ENCODE data around the gene KBTBD12. TPM values are rescaled to one million over a fixed set of nuclear protein-coding genes. Genes with fewer than 3 reads are reported as not detected.

Gene KBTBD12
- total RNA-seq, 1 experiment from 2014 or later = not detected

- DNase-seq (ENCODE audit: low read depth) = peak; percentile 19
Measured at GRCh38 chr3:127953091-127954035, 38.3 kb downstream of the KBTBD12 start.

DNA sequence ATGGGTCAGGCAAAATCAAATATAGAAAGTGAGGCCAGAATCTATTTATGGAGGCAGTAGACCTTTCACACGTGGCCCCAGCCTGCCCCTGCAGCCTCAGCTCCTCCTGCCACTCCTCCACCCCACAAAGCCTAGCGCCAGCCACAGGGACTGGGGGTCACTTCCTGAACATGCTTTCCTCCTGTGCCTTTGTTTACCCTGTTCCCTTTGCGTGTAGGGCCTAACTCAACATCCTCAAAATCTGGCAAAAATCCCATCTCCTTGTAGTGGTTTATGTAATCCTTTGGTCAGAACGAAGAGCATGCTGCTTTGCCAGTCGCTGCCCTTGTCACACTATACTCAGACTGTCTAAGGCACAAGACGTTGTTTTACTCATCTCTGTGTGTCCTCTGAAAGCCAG is 39.6 kb downstream of the KBTBD12 start:
- DNase-seq (ENCODE audit: low read depth) = no peak

DNA sequence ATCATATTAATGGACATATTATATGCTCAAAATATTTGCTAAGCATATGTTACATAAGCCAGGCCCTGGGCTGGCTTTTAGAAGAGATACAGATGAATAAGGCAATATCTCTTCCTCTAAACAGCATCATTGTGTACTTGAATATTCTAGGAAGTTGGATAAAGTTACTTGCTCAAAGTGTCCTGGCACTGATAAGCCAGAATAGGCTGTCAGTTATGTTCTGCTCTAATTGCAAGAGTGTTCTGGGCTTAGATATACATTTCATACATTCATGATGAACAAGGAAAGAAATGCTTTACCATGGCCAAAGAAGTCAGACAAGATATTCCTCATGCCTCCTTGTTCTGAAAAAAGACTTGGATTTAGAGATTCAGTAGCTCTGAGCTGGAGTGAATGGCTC is 40.7 kb downstream of the KBTBD12 start:
- no peak for DNase-seq (ENCODE audit: low read depth)

- no peak for DNase-seq (ENCODE audit: low read depth)
Measured at GRCh38 chr3:127959041-127959440, 44.0 kb downstream of the KBTBD12 start.

DNA sequence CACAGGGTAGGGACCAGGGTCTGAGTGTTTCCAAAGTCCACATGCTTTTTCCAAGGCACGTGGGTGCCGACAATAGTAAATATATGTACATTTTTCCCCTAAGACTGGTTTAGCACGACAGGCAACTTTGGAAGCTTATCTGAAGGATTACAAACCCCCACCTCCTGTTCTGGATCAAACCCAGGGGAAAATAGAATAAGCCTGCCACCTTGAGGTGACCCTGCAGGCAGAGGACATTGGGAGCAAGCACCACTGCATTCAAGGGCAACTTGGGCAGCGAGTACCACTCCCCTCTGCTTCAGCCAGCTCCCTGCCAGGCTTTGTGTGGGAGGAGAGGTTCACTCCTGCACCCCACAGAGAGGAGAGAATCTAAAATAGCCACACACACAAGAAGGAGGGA is 44.8 kb downstream of the KBTBD12 start:
- peak; percentile 54 for DNase-seq (ENCODE audit: low read depth)

DNA sequence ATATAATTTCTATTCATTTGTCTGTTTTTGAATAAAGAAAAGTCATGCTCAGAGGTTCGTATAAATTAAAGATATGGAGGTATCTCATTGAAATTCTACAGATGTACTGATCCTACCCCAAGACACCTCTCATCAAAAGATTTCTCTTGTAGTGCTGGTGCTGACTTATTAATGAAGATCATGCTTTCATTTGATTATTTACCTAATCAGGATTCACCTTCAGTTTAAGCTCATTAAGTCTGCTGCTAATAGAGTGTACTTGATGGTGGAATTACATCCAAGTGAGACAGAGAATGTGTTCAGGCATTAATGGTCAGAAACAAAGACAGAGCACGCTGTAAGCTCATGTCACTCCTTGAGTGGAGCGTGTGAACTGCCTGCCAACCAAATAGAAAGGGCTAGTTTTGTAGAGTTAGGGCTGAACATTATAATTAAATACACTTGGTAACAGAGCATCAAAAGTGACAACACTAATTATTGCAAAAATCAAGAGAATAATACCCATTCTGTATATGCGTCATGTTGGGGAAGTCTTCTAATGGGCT is 45.5 kb downstream of the KBTBD12 start:
- DNase-seq (ENCODE audit: low read depth) = no peak

DNA sequence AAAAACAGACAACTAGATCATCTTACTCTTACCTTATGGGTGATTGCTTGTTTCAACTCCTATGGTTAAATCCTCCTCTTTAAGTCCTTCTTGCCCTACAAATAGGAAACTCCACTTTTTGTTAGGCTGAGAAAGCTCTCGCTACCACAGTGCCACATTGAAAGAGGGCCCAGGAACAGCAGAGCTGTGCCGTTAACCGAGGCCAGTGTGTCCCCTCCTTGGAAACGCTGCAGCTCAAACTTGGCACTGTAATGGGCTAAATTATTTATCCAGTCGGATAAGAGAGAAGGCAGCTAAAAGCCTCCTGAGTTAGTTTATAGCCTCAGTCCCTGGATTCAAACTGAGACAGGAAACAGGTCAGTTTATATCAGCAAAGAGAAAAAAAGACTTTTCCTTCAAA is 46.1 kb downstream of the KBTBD12 start:
- no peak for DNase-seq (ENCODE audit: low read depth)

DNA sequence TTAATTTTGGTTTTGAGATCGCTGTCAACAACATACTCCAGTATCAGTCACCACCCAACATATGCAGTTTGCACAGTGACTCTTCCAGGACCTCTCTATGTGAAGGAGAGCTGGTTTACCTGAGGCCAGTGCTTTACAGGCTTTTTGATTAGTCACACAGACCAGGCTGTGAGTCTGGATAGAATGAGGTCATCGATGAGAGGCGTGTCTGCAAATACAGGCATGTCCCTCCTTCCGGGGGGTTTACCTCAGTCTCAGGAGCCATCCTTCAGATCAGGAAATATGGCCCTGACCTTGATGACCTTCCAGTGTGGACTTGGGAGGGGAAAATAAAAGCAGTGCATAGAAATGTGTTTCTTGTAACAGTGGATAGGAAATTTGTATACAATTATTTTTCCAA is 46.9 kb downstream of the KBTBD12 start:
- peak; percentile 81 for DNase-seq (ENCODE audit: low read depth)

DNA sequence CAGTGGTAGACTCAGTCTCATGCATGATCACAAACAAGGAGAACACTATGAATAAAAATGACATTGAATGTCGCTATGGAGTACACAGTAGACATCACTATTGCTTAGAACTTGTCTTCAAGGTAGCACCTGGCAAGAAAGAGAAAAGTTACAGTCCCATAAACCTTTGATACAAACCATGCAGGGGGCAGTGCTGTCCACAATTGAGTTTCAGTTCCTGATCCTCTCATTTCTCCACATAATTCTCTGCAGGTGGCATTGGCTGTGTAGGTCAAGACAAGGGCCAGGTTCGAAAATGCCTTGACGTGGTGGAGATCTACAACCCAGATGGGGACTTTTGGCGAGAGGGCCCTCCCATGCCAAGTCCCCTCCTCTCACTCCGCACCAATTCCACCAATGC is 47.9 kb downstream of the KBTBD12 start:
- DNase-seq (ENCODE audit: low read depth) = no peak

GRCh38 chr3:127964053-127964452 is 49.0 kb downstream of the KBTBD12 start:
- no peak for DNase-seq (ENCODE audit: low read depth)

- DNase-seq (ENCODE audit: low read depth) = no peak
Measured at GRCh38 chr3:127964816-127965215, 49.8 kb downstream of the KBTBD12 start.

- no peak for DNase-seq (ENCODE audit: low read depth)
Measured at GRCh38 chr3:127967316-127967715, 52.3 kb downstream of the KBTBD12 start.

DNA sequence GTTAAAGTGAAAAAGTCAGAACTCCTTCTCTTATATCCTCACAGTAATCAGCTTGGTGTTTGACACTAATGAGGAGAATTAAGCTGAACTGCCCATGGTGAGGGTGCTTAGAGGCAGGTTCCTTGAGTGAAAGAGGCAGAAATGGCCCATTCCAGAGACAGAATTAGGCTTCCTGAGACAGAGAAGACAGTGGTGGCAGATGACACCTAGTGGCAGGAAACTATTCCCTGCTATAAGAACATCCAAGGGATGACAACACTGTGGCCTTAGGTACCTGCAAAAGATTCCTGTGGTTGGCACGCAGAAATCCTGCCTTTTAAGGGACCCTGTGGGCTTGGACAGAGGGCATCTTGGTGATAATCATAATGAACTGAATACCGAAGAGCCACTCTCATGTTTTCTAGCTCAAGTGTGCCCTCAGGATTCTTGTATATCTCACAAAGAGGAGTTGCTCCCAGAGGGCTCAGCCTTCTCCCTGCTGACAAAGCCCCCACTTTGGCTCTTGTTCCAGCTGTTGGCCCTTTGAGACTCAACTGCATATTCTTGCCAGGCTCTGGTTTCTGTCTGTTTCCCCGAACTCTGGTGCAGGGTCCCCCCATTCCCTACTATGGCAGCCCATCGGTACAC is 56.0 kb downstream of the KBTBD12 start:
- DNase-seq (ENCODE audit: low read depth) = peak; percentile 57

DNA sequence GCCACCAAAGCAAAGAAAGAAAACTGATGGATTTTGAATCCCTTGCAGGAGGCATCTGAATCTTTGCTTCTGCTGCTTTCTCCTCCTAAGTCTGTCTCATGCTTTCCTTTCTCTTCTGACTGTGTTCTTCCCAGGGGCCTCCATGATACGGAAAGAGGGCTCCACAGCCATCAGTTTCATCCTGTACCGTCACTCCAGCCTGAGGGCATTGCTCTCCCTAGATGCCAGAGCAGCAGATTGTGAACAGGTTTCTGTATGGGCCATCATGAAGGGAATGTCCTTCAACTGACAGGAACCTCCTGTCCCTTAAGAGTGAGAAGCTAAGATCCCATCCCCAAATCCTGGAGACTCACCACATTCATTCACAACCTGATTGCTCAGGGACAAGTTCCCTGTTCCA is 59.2 kb downstream of the KBTBD12 start:
- DNase-seq (ENCODE audit: low read depth) = no peak

DNA sequence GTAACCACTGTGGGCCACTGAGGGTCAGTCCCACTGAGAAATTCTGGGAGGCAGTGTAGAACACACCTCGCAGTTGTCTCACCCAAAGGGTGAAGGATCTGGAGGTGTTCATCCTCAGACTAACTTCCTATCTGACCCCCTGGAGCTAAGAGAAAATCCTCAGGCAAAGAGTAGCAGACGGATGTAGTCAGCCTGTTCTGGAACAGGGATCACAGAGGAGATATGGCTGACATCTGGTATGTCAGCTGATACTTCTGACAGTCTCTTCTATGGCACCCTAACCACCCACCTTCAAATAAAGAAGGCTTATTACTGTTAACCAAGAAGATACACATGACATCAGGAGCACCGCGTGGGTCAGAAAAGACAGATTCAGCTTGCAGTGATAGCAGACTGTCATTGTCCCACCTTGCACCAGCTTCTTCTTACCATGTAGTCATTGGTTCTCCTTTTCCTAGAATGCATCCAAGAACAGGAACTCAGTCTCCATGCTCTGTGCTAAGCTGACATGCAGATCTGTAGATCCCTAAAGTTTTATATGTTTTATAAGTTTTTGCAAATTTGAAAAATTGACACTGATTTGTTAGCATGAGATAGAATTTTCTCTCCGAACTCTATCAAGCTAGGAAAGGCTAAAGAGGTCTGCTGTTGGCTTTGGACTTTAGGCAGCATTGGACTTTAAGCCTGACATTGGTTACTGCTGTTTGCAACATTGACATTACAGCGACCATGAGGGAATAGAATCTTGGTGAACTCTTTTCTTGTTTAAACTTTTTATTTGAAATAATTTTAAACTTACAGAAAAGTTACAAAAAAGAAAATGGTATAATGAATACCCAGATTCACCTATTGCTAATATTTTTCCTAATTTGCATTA is 60.4 kb downstream of the KBTBD12 start:
- no peak for DNase-seq (ENCODE audit: low read depth)

GRCh38 chr3:127978636-127979035 is 63.6 kb downstream of the KBTBD12 start:
- DNase-seq (ENCODE audit: low read depth) = no peak

GRCh38 chr3:127979473-127979872 is 64.4 kb downstream of the KBTBD12 start:
- DNase-seq (ENCODE audit: low read depth) = no peak

- DNase-seq (ENCODE audit: low read depth) = no peak
Measured at GRCh38 chr3:127981097-127981496, 66.1 kb downstream of the KBTBD12 start.

DNA sequence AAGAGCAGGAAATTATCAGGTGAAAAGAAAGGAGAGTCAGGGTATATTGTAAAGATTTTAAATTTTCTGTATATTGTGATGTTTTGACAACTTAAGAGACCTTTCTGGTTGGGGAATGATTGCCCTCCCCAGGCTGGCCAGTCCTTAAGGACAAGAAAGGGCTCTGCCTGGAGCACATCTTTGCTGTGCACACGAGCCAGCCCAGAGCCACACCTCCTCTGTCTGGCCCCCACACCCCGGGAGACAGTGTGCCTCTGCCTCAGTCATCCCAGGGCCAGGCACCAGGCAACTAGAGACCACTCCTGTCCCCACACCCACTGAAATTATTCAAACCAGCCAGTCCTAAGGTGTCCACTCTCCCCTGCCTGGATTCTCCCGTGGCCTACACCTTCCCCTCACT is 67.1 kb downstream of the KBTBD12 start:
- DNase-seq (ENCODE audit: low read depth) = no peak

GRCh38 chr3:127984241-127984975 is 69.4 kb downstream of the KBTBD12 start:
- DNase-seq (ENCODE audit: low read depth) = no peak

- no peak for DNase-seq (ENCODE audit: low read depth)
Measured at GRCh38 chr3:127985216-127985615, 70.2 kb downstream of the KBTBD12 start.

Data from Daoy (cell line).